GM12878 (cell line): ENCODE measurements around the gene ZDBF2. TPM values are rescaled to one million over a fixed set of nuclear protein-coding genes. Genes with fewer than 3 reads are reported as not detected.

Experiments used
- ATAC-seq: fragments of 200-7000 bp; cut with Tn5 transposase; 3 replicates; pipeline ENCODE4 v1.9.1; 2020; ENCODE audit warnings: mild to moderate bottlenecking, moderate library complexity
- BruUV-seq: library from RNA; stranded (reverse); fragments of 400-500 nt; replicated peaks from 2 replicates; lab custom pipeline; 2021; lab: Mats Ljungman, UMichigan
- CTCF ChIA-PET: fragments of 300-600 bp; sonication (Branson Sonifier 250); formaldehyde crosslinking; extraction: SDS; loops from one replicate; lab custom pipeline; 2021; ENCODE audit warnings: inconsistent platforms; lab: Yijun Ruan, JAX
- POLR2A ChIA-PET: fragments of 350-600 bp; formaldehyde crosslinking; extraction: SDS; loops from one replicate; lab custom pipeline; 2021; ENCODE audit warnings: inconsistent platforms; lab: Charles Lee
- RAD21 ChIA-PET: fragments of 300-600 bp; sonication (Branson Sonifier 250); formaldehyde crosslinking; loops from one replicate; lab custom pipeline; 2023; ENCODE audit warnings: antibody characterized with exemption; ENCODE audit not compliant: unreplicated experiment; lab: Charles Lee
- SMC1A ChIA-PET: fragments of 300-600 bp; sonication (Branson Sonifier 250); formaldehyde crosslinking; loops from one replicate; lab custom pipeline; 2023; ENCODE audit not compliant: unreplicated experiment, uncharacterized antibody; lab: Charles Lee
- DNase-seq: peaks from one replicate; pipeline ENCODE4 v3.0.0-alpha.2; 2011; ENCODE audit warnings: low read depth, low spot score
- FAIRE-seq: peaks from 3 replicates; lab custom pipeline; 2011; peaks lifted over from hg19 to GRCh38; lab: Jason Lieb, UNC
- H2AFZ ChIP-seq: 2 replicates; pipeline ENCODE4 v1.6.0; 2011; ENCODE audit warnings: low read depth, low read length, control low read depth; ENCODE audit not compliant: control insufficient read depth
- H3K27ac ChIP-seq: 2 replicates; pipeline ENCODE4 v1.5.1; 2011; ENCODE audit warnings: control low read depth; ENCODE audit not compliant: control insufficient read depth, insufficient read depth
- H3K27me3 ChIP-seq, 2 experiments: replicated peaks in 1 of 2; 2 replicates each; pipeline versions ENCODE4 v1.6.0 to v1.6.1; 2011; ENCODE audit warnings: low read length in 1 of 2; ENCODE audit not compliant: control insufficient read depth in 2 of 2, insufficient read depth in 2 of 2
- H3K36me3 ChIP-seq, 2 experiments: 2 replicates each; pipeline ENCODE4 v1.5.1; 2011; ENCODE audit warnings: low read length in 1 of 2; ENCODE audit not compliant: control insufficient read depth in 2 of 2, insufficient read depth in 2 of 2
- H3K4me1 ChIP-seq: 2 replicates; pipeline ENCODE4 v1.6.1; 2011; ENCODE audit warnings: mild to moderate bottlenecking, low read length, moderate library complexity, mixed read lengths; ENCODE audit not compliant: control insufficient read depth, insufficient read depth
- H3K4me2 ChIP-seq: 2 replicates; pipeline ENCODE4 v1.6.0; 2011; ENCODE audit warnings: control low read depth; ENCODE audit not compliant: control insufficient read depth, insufficient read depth
- H3K4me3 ChIP-seq: fragments of 200-600 bp; sonication (generic); 2 replicates; pipeline ENCODE4 v1.5.1; 2016
- H3K79me2 ChIP-seq: 2 replicates; pipeline ENCODE4 v1.6.0; 2011; ENCODE audit warnings: low read length; ENCODE audit not compliant: control insufficient read depth, insufficient read depth
- H3K9ac ChIP-seq: 2 replicates; pipeline ENCODE4 v1.8.0; 2011; ENCODE audit warnings: low read length, control low read depth, mixed read lengths; ENCODE audit not compliant: control insufficient read depth, insufficient read depth
- H3K9me3 ChIP-seq: replicated peaks from 3 replicates; pipeline ENCODE4 v1.5.1; 2011; ENCODE audit warnings: mild to moderate bottlenecking, low read length; ENCODE audit not compliant: control insufficient read depth, insufficient read depth
- H4K20me1 ChIP-seq: 2 replicates; pipeline ENCODE4 v1.6.0; 2011; ENCODE audit not compliant: control insufficient read depth, insufficient read depth
- ASH2L ChIP-seq: fragments of 300-600, 200-600 bp; sonication (generic); IDR thresholded peaks from 2 replicates; pipeline ENCODE4 v1.6.1; 2017; ENCODE audit warnings: low read depth, mild to moderate bottlenecking, borderline replicate concordance
- BMI1 ChIP-seq: fragments of 450-650 bp; IDR thresholded peaks from 2 replicates; pipeline ENCODE4 v1.6.1; 2016; ENCODE audit warnings: mild to moderate bottlenecking, moderate library complexity, borderline replicate concordance
- CREB1 ChIP-seq: IDR thresholded peaks from 2 replicates; pipeline ENCODE4 v1.6.1; 2012; ENCODE audit warnings: low read depth, mild to moderate bottlenecking, inconsistent platforms
- EGR1 ChIP-seq, 2 experiments: IDR thresholded peaks; 1 replicate in 1 of 2; 2 replicates in 1 of 2; pipeline ENCODE4 v1.6.1; 2011 to 2012; ENCODE audit warnings: low read depth in 2 of 2, low read length in 2 of 2, borderline replicate concordance in 1 of 2, mild to moderate bottlenecking in 1 of 2, moderate library complexity in 1 of 2
- ESRRA ChIP-seq: IDR thresholded peaks from 2 replicates; pipeline ENCODE4 v1.6.1; 2012; ENCODE audit warnings: mild to moderate bottlenecking, low read length, improper control_type of control experiment
- FOXM1 ChIP-seq: IDR thresholded peaks from 2 replicates; pipeline ENCODE4 v1.6.1; 2012; ENCODE audit warnings: low read depth, mild to moderate bottlenecking, inconsistent platforms, low read length, moderate library complexity
- HSF1 ChIP-seq: fragments of 150-350 bp; IDR thresholded peaks from 2 replicates; pipeline ENCODE4 v1.6.1; 2014; ENCODE audit warnings: mild to moderate bottlenecking, low read depth, low read length
- MLLT1 ChIP-seq: fragments of 450-650 bp; IDR thresholded peaks from 2 replicates; pipeline ENCODE4 v1.6.1; 2016; ENCODE audit warnings: mild to moderate bottlenecking
- MTA3 ChIP-seq: IDR thresholded peaks from 2 replicates; pipeline ENCODE4 v1.6.1; 2012; ENCODE audit warnings: low read length, inconsistent platforms, borderline replicate concordance
- MXI1 ChIP-seq: fragments of 150-350 bp; IDR thresholded peaks from 2 replicates; pipeline ENCODE4 v1.6.1; 2011; ENCODE audit warnings: low read depth, mild to moderate bottlenecking, inconsistent platforms, low read length, improper control_type of control experiment
- NBN ChIP-seq: fragments of 450-650 bp; IDR thresholded peaks from 2 replicates; pipeline ENCODE4 v1.6.1; 2016
- NFXL1 ChIP-seq: fragments of 450-650 bp; IDR thresholded peaks from 2 replicates; pipeline ENCODE4 v1.6.1; 2017; ENCODE audit warnings: antibody characterized with exemption, mild to moderate bottlenecking, borderline replicate concordance
- NR2C2 ChIP-seq: IDR thresholded peaks from 2 replicates; pipeline ENCODE4 v1.6.1; 2011; ENCODE audit warnings: borderline replicate concordance, low read depth; ENCODE audit not compliant: control insufficient read depth, insufficient read length
- RBBP5 ChIP-seq: fragments of 200-600 bp; sonication (generic); conservative IDR thresholded peaks from 2 replicates; pipeline ENCODE4 v1.6.1; 2016
- SPI1 ChIP-seq: IDR thresholded peaks from 2 replicates; pipeline ENCODE4 v1.6.1; 2011; ENCODE audit warnings: low read depth, mild to moderate bottlenecking, low read length, moderate library complexity, borderline replicate concordance; ENCODE audit not compliant: insufficient read depth
- SREBF1 ChIP-seq: IDR thresholded peaks from 2 replicates; pipeline ENCODE4 v1.6.1; 2012; ENCODE audit warnings: mild to moderate bottlenecking, low read length
- TCF12 ChIP-seq: IDR thresholded peaks from 2 replicates; pipeline ENCODE4 v1.6.1; 2011; ENCODE audit warnings: low read depth, mild to moderate bottlenecking, low read length
- ZNF622 ChIP-seq: fragments of 450-650 bp; IDR thresholded peaks from 2 replicates; pipeline ENCODE4 v1.6.1; 2017; ENCODE audit warnings: mild to moderate bottlenecking, inconsistent platforms
- WGBS: methylation state at CpG from one replicate; pipeline ENCODE4 v1.1.6; 2016; ENCODE audit warnings: low lambda C conversion rate; ENCODE audit not compliant: insufficient replicate concordance, insufficient coverage; ENCODE audit errors: missing lambda C conversion rate; 5-methylcytosine and 5-hydroxymethylcytosine counted together
- in situ Hi-C: fragments of 300-500 bp; cut with MboI; formaldehyde crosslinking; loops from 9 replicates; pipeline ENCODE4 v1.14.3; 2018; ENCODE audit warnings: mixed read lengths
- intact Hi-C: fragments of 100-400 bp; cut with micrococcal nuclease; formaldehyde crosslinking; loops from one replicate; pipeline ENCODE4 v1.14.2; 2022; ENCODE audit not compliant: unreplicated experiment
- polyA plus RNA-seq, 11 experiments: library from polyadenylated mRNA; depleted of rRNA in 4 of 11; unstranded in 6 of 11; stranded (reverse) in 5 of 11; fragments of >200 nt; fragmentation: Nextera tagmentation in 4 of 11; fragmentation: Illumina TruSeq in 1 of 11; extraction: Ambion mirVana in 4 of 11; extraction: Trizol in 1 of 11; gene quantifications; 1 replicate in 1 of 11; 2 replicates in 10 of 11; pipeline versions ENCODE4 v1.2.1 to v1.2.3, GENCODE V29; 2011 to 2016; ENCODE audit warnings: inconsistent platforms in 2 of 11, missing spikeins in 2 of 11, low read depth in 1 of 11
- total RNA-seq, 4 experiments: library from RNA; depleted of rRNA in 3 of 4; stranded (reverse); fragments of >200 nt in 3 of 4; fragmentation: Illumina TruSeq in 1 of 4; extraction: Trizol in 1 of 4; gene quantifications; 2 replicates each; pipeline versions ENCODE4 v1.2.1 to v1.2.3, GENCODE V29; 2013 to 2021

The ZDBF2 gene
- total and polyA plus RNA-seq, 10 of the 15 experiments (the other 5 are each of a cell fraction or from before 2014, with no cell fraction given) = 0.60 to 21.1 (median 4.2) TPM

GRCh38 chr2:206253125-206253776, 21.2 kb upstream of the ZDBF2 start (continued):
- TF ChIP-seq ZNF622 (no peak), MLLT1 (no peak), ASH2L (no peak), BMI1 (no peak), SPI1 (no peak)
- TF ChIP-seq, all 136 proteins: peak for 0

DNA sequence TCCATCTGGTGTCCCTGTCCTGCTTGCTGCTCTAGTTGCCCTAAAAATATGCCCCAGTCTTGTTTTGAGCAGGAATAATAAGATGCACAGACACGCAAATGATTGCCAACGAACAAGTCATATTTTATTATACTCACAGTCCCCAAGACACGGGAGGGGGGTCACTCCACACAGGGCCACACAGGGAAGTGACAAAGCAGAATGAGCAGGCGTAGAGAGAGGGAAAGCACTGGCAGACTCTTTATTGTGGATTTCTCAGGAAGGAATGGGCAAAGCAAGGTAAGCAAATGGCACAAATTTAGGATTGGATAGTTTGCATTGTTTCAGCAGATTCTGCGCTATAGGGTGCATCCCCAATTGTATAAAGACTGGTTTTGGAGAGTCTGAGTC, 20.7 kb upstream of the ZDBF2 start:
- Histone ChIP-seq H3K79me2 (no peaks in the 10 kb centered on the region), H3K4me3 (no peak overlapping the region), H3K4me1 (no peaks in the 10 kb centered on the region), H3K9me3 (no peaks in the 10 kb centered on the region; the same call in 2 of the 3 replicates), H2AFZ (no peak overlapping the region), H3K36me3 (no peaks in the 10 kb centered on the region), H4K20me1 (no peaks in the 10 kb centered on the region), H3K27ac (no peak overlapping the region), H3K9ac (no peak overlapping the region), H3K27me3 (peaks cover 0 to 6% of the 10 kb centered on the region in 2 experiments; a peak in 3 of 4 replicates), H3K4me2 (no peak overlapping the region)
- ATAC-seq = no peak
- in situ Hi-C loops = no loop called here
- FAIRE-seq = no peak
- SMC1A ChIA-PET = no interaction called here
- BruUV-seq = no TSS peak
- 34% methylated on average over 5 of the region's 5 CpGs for WGBS
- POLR2A ChIA-PET = no interaction called here
- CTCF ChIA-PET = no interaction called here
- no peak for DNase-seq
- intact Hi-C loops = no loop called here
- RAD21 ChIA-PET = no interaction called here
- TF ChIP-seq MTA3 = no peak
- TF ChIP-seq NR2C2 = no peak
- TF ChIP-seq MXI1 = no peak
- no peak for TF ChIP-seq ESRRA
- TF ChIP-seq NBN = no peak
- TF ChIP-seq EGR1 (IDR thresholded peaks at IDR 0.05; ENCODE audit: borderline replicate concordance in 1 of 2, low read depth in 2 of 2, low read length in 2 of 2) = no peak
- no peak for TF ChIP-seq FOXM1
- TF ChIP-seq TCF12 = no peak
- TF ChIP-seq CREB1 = no peak
- TF ChIP-seq NFXL1 = no peak
- TF ChIP-seq SREBF1 = no peak
- TF ChIP-seq RBBP5 = no peak
- no peak for TF ChIP-seq HSF1
